Frontal cortex (tissue), 1 donor: ENCODE measurements around the gene ZNF565. TPM values are rescaled to one million over a fixed set of nuclear protein-coding genes. Genes with fewer than 3 reads are reported as not detected.

Source experiments
- small RNA-seq: library from RNA; depleted of rRNA; stranded (forward); fragments of <200 nt; gene quantifications from one replicate; pipeline ENCODE3, GENCODE V24; 2014
- total RNA-seq: library from RNA; depleted of rRNA; stranded (reverse); fragments of >200 nt; gene quantifications from one replicate; pipeline ENCODE4 v1.2.3, GENCODE V29; 2014

Gene ZNF565
- total RNA-seq, 1 donor from 2014 or later, result 19.6 TPM

Small RNA genes lying within 50 kb of the gene (small RNA-seq; reads per million reads assigned to genes)
- not detected for gene RF00019

Other genes with a start within 250 kb of the ZNF565 start
- gene SDHAF1, start 219.5 kb downstream of the ZNF565 start, total RNA-seq, result 13.9 TPM
- gene SYNE4, start 205.9 kb downstream of the ZNF565 start, total RNA-seq, result not detected
- gene ALKBH6, start 200.5 kb downstream of the ZNF565 start, total RNA-seq, result 9.0 TPM
- 24.9 TPM for gene CLIP3, start 181.8 kb downstream of the ZNF565 start, total RNA-seq
- gene THAP8, start 160.4 kb downstream of the ZNF565 start, total RNA-seq, result 2.9 TPM
- 0.82 TPM for gene WDR62, start 159.8 kb downstream of the ZNF565 start, total RNA-seq
- not detected for gene OVOL3, start 103.5 kb downstream of the ZNF565 start, total RNA-seq
- gene POLR2I, start 99.8 kb downstream of the ZNF565 start, total RNA-seq, result 71.3 TPM
- 496 TPM for gene TBCB, start 99.2 kb downstream of the ZNF565 start, total RNA-seq
- gene CAPNS1, start 74.6 kb downstream of the ZNF565 start, total RNA-seq, result 98.6 TPM
- gene COX7A1, start 62.2 kb downstream of the ZNF565 start, total RNA-seq, result 1.6 TPM
- 86.0 TPM for gene ZNF146, start 441 bp upstream of the ZNF565 start, total RNA-seq
- gene ZFP14, start 164.5 kb upstream of the ZNF565 start, total RNA-seq, result 65.6 TPM
- 48.5 TPM for gene ZFP82, start 204.0 kb upstream of the ZNF565 start, total RNA-seq